Measurements from ENCODE around the gene SNED1.

- TF ChIP-seq, protein P1, sequence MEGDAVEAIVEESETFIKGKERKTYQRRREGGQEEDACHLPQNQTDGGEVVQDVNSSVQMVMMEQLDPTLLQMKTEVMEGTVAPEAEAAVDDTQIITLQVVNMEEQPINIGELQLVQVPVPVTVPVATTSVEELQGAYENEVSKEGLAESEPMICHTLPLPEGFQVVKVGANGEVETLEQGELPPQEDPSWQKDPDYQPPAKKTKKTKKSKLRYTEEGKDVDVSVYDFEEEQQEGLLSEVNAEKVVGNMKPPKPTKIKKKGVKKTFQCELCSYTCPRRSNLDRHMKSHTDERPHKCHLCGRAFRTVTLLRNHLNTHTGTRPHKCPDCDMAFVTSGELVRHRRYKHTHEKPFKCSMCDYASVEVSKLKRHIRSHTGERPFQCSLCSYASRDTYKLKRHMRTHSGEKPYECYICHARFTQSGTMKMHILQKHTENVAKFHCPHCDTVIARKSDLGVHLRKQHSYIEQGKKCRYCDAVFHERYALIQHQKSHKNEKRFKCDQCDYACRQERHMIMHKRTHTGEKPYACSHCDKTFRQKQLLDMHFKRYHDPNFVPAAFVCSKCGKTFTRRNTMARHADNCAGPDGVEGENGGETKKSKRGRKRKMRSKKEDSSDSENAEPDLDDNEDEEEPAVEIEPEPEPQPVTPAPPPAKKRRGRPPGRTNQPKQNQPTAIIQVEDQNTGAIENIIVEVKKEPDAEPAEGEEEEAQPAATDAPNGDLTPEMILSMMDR (IDR thresholded peaks at IDR 0.05; ENCODE audit: low read length): no peak
- TF ChIP-seq EZH2 (optimal IDR thresholded peaks at IDR 0.05; ENCODE audit: low read depth, low read length): no peak
Measured at GRCh38 chr2:240956171-240956934, 42.1 kb upstream of the SNED1 start.
